GM21381 (cell line): ENCODE data around the gene NPEPPS.
"Not testable (repeated sequence)": the region's sequence is repeated elsewhere in the genome, so short reads cannot be mapped to it uniquely, and the experiment has no call there.

ENCODE experiments used
- ATAC-seq: cut with Tn5 transposase; IDR thresholded peaks from one replicate; pipeline ENCODE4 v1.9.1; 2021; ENCODE audit warnings: mild to moderate bottlenecking, moderate library complexity; ENCODE audit not compliant: unreplicated experiment

The NPEPPS gene, protein sequence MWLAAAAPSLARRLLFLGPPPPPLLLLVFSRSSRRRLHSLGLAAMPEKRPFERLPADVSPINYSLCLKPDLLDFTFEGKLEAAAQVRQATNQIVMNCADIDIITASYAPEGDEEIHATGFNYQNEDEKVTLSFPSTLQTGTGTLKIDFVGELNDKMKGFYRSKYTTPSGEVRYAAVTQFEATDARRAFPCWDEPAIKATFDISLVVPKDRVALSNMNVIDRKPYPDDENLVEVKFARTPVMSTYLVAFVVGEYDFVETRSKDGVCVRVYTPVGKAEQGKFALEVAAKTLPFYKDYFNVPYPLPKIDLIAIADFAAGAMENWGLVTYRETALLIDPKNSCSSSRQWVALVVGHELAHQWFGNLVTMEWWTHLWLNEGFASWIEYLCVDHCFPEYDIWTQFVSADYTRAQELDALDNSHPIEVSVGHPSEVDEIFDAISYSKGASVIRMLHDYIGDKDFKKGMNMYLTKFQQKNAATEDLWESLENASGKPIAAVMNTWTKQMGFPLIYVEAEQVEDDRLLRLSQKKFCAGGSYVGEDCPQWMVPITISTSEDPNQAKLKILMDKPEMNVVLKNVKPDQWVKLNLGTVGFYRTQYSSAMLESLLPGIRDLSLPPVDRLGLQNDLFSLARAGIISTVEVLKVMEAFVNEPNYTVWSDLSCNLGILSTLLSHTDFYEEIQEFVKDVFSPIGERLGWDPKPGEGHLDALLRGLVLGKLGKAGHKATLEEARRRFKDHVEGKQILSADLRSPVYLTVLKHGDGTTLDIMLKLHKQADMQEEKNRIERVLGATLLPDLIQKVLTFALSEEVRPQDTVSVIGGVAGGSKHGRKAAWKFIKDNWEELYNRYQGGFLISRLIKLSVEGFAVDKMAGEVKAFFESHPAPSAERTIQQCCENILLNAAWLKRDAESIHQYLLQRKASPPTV

DNA sequence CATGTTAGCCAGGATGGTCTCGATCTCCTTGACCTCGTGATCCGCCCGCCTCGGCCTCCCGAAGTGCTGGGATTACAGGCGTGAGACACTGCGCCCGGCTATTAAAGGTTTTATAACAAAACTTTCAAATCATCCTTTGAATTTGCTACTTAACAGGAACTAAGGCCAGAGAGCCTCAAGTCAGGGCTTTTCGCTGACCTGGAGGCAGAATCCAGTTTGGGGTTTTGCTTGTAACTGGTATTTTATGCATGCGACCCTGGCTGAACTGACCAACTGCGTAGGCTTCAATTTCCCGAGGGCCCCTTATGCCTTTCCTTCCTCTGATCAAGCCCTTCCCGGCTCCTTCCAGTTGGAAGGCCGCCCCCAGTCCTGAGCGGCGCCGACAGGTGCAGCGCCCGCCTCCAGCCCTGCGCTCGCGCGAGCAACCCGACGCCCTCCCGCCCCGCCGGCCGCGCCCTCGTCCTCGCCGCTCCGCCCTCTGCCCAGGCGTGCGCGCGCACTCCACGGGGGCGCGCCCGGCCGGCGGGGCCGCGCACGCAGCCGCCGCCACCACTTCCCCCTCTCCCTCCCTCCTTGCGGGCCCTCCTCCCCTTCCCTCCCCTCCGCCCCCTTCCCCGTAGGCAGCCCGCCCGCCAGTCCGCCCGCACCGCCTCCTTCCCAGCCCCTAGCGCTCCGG, at the start of gene NPEPPS:
TSS of gene NPEPPS (plus strand) at position 552 of the 676 bp plus-strand sequence. CDS start 193 bp downstream, outside the sequence.
- ATAC-seq, result peak; percentile 72

DNA sequence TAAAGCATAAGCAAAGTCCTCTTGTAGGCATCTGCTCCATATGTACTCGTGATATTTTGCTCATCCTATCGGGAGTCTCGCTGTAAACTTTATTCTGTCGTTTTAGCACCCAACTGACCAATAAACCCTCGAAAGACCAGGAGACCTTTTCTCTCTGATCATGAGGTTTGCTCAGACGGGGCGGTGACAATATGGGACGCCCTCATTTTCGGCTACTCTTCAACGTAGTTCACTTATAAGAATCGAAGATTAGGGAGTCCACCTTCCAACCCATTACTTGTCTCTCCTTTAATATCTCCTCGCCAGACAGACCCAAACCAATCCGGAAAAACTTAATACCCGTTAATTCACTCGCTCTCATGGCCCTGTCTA, 39.1 kb upstream of the NPEPPS start:
- not testable (repeated sequence) for ATAC-seq

- not testable (repeated sequence) for ATAC-seq
These were observed 31.8 kb upstream of the NPEPPS start for GRCh38 chr17:47499074-47499473.

- ATAC-seq, result not testable (repeated sequence)
These were observed 31.4 kb upstream of the NPEPPS start for GRCh38 chr17:47499494-47499893.

GRCh38 chr17:47500620-47501019, 30.3 kb upstream of the NPEPPS start:
- not testable (repeated sequence) for ATAC-seq

DNA sequence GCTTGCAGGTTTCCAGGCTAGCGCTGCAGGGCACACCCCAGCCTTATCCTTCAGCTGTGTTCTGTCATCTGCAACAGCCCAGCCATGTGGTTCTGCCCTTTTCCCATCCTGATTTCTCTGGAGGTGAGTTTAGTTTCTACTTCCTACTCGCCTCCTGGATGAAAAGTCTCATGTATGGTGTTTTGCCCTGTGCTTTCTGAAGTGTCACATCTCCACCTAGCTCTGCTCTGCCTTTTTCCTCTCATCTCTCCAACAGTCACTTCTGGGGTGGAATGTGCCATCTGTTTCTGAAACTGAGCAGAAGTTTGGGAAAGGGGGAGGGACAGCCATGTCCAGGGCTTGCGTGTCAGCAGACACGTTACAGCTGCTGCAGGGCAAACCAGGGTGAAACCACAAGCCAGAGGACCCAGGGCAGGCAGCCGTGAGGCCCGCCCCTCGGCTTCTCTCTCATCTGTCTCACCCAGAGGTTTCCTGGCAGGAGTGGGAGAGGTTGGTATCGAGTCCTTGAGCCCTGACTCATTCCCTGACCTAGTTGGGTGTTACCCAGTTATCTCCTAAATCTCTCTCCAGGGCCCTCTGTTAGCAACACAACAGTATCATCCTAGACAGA, 28.7 kb upstream of the NPEPPS start:
- ATAC-seq, result peak; percentile 72

DNA sequence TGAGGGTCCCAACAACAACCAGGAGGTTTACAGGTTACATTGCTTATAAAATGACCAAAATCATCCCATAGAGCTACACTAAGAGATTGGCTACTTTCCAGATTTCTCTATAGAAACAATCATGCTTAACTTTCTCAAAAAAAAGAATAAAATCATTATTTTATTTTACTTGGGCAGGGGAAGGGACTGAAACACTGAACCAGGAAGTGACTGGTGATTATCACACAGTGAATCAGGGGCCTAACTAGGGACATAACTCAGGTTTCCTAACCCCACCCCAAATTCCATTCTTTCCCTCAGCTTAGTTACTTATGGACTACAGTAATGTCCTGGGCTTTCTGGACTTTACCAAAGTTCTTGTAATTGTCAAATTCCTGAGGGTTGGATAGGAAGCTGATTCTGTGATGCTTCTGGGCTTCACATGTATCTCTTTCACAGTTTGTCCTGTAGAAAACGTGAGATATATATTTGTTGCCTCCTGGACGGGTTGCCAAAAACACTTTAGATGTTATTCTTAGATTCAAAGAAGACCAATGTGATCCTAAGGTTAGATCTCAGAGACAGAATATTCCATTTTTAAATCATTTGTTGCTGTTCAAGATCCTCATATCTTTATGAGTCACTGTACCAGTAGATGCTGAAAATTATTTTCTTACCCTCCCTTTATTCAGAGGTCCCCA, 28.0 kb upstream of the NPEPPS start:
- ATAC-seq, result peak; percentile 18

- not testable (repeated sequence) for ATAC-seq
These were observed 19.2 kb upstream of the NPEPPS start for GRCh38 chr17:47511701-47512146.

DNA sequence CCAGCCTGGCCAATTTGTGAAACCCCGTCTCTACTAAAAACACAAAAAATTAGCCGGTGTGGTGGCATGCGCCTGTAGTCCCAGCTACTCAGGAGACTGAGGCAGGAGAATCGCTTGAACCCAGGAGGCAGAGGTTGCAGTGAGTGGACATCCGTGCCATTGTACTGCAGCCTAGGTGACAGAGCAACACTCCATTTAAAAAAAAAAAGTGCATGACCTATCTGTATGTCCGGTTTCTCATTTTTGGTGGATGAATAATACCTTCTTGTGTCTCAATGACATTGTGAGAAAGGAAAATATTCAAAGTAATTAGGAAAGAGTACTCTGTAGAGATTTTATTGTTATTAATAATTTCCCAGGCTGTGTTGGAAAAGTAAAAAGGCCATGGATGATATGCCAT, 17.6 kb upstream of the NPEPPS start:
- not testable (repeated sequence) for ATAC-seq

DNA sequence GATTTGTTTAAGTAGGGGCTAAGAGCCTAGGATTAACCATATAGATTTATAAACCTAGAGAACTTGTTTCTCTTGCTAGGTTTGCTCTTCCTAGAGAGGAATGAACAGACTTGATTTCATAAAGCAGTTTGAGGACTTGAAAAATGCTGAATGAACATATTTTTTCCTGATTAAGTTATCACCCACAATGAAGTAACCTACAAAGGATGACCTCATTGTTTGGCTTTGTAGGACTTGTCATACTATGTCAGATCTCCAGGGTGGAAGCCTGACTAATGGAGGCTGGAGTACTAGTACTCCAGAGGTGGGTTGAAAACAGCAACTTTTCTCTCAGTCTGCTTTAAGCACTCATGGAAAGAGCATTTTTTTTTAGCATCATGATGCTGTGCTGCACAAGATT, 12.0 kb upstream of the NPEPPS start:
- ATAC-seq, result not testable (repeated sequence)

DNA sequence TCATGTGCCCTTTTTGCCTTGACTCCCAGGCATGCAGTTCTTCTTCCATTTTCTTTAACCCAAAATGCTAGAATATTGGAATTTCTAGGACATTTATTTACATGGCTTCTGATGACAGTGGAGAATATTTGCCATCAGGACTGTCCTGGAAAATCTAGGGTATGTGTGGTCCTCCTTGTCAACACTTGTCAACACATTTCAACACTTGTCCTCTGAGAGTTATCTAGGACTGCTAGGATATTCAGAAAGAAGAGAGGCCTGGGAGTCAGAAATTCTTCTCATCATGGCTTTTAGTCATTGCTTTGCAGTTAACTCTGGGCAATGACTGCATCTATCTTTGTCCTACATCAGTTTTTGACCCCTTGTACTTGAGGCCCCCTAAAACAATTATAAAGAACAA, 11.5 kb upstream of the NPEPPS start:
- ATAC-seq, result not testable (repeated sequence)

DNA sequence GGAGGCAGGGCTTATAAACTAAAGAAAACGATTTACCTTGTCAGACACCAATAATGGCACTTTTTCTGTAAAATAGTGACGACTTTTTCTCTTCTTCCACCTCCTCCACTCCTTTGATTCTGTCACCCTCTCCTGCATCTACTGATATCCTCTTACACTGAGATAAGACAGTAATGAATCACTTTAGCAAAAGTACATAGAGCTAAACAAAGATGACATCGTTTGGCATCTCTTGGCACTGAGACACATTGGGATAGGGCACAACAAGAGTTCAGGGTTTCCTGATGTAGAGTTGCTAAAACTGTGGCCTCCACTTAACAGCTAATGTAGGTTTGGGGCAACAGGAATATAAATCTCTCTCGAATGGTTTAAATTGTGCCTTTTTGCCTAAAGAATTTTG, 10.6 kb upstream of the NPEPPS start:
- not testable (repeated sequence) for ATAC-seq

GRCh38 chr17:47521434-47521833, 9.5 kb upstream of the NPEPPS start:
- ATAC-seq, result not testable (repeated sequence)

DNA sequence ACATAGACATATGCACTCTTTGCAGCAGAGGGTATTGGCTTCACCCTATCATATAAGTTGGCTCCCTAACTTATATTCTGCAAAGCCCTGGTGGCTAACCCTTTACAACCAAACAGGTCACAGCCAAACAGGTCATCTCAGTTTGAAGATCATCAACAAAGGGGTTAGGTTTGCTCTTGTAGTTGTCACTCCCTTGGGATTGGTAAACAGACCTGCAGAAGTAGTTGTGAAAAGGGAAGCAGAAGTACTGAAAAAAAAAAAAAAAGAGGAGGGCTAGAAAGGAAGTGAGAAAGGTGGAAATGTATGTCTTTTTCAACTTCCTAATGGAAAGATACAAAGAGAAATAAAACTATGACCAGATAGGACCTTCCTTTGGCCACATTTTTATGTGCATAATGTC, 8.6 kb upstream of the NPEPPS start:
- not testable (repeated sequence) for ATAC-seq

GRCh38 chr17:47531233-47531820, 419 bp downstream of the NPEPPS start:
- ATAC-seq, result peak; percentile 27

GRCh38 chr17:47539085-47539484, 8.2 kb downstream of the NPEPPS start:
- ATAC-seq, result not testable (repeated sequence)

- not testable (repeated sequence) for ATAC-seq
These were observed 10.8 kb downstream of the NPEPPS start for GRCh38 chr17:47541676-47542075.

DNA sequence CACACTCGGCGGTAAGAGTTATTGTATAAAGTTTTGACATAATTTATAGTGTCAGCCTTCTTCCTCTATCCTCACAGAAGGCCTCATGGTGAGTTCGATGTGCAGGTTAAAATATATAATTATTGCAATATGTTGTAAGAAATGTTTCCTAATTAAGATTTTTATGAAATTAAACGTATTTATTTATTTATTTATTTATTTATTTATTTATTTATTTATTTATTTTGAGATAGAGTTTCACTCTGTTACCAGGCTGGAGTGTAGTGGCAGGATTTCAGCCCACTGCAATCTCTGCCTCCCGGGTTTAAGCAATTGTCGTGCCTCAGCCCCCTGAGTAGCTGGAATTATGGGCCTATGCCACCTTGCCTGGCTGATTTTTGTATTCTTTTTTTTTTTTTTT, 13.4 kb downstream of the NPEPPS start:
- ATAC-seq, result not testable (repeated sequence)

GRCh38 chr17:47554733-47555132, 23.8 kb downstream of the NPEPPS start:
- ATAC-seq, result not testable (repeated sequence)
